GM12864 (cell line): Measurements from ENCODE around the gene FOXK2.

Source experiments
- DNase-seq: peaks from one replicate; pipeline ENCODE4 v3.0.0-alpha.2; 2011; ENCODE audit warnings: low read depth
- H3K4me3 ChIP-seq: 2 replicates; pipeline ENCODE4 v1.5.1; 2011; ENCODE audit warnings: mild to moderate bottlenecking, low read depth, low read length, control low read depth
- CTCF ChIP-seq: IDR thresholded peaks from 2 replicates; pipeline ENCODE4 v1.5.1; 2011; ENCODE audit warnings: low read depth, mild to moderate bottlenecking, moderate library complexity, low read length, control low read depth, inconsistent platforms; ENCODE audit errors: missing control alignments

The FOXK2 gene

GRCh38 chr17:82644148-82644547, 124.6 kb downstream of the FOXK2 start:
- no peak overlapping the region for H3K4me3 ChIP-seq
- no peak for DNase-seq
- no peak for TF ChIP-seq CTCF

DNA sequence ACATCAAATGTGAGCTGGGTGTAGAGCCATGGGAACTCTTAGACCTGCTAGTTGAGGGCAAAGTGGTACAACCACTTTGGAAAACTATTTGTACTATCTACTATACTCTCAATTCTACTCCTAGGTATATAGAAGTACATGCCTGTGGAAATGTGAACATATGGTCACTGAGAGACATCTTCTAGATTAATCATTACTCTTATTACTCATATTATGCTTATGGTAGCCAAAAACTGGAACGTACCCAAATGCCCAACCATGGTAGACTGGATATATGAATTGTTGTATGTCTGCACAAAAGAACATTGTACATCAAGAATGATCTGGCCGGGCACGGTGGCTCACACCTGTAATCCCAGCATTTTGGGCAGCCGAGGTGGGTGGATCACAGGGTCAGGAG, 126.0 kb downstream of the FOXK2 start:
- H3K4me3 ChIP-seq: no peak overlapping the region
- no peak for DNase-seq
- TF ChIP-seq CTCF: no peak

GRCh38 chr17:82647593-82648164, 128.1 kb downstream of the FOXK2 start:
- no peak for DNase-seq
- TF ChIP-seq CTCF: peak; percentile 30
- H3K4me3 ChIP-seq: peak overlapping the region; percentile 97

DNA sequence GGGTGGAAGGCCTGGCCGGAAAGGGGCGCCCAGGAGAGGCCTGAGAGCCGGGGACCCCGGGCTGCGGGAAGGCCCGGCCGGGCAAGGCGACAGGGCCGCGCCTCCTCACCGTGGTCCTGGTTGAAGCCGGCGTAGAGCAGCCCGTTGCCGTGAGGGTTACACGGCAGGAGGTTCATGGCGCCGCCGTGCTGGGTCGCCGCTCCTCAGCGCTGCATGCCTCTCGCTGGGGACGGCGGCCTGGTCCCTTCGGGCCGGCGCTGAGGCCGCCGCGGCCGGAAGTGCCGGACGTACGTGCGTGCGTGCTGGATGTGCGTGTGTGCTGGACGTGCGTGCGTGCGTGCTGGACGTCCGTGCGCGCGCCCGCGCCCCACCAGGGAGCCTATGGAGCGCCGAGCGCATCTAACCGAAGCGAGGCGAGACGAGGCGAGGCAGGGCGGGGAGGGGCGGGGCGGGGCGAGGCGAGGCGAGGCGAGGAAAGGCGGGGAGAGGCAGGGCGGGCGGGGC, 128.7 kb downstream of the FOXK2 start, which contains the start of gene WDR45B:
Gene WDR45B, minus strand, starts transcription at position 280 of the 504 bp plus-strand sequence. Its CDS starts 104 bp downstream, at position 176.
- TF ChIP-seq CTCF: no peak
- peak; percentile 84 for DNase-seq
- peak within 1 kb of the TSS; percentile 97 for H3K4me3 ChIP-seq

GRCh38 chr17:82648742-82649331, 129.3 kb downstream of the FOXK2 start:
- H3K4me3 ChIP-seq: peak overlapping the region; percentile 42
- no peak for TF ChIP-seq CTCF
- no peak for DNase-seq

- no peak overlapping the region for H3K4me3 ChIP-seq
- no peak for TF ChIP-seq CTCF
- DNase-seq: no peak
Observed at GRCh38 chr17:82649501-82650261, 130.1 kb downstream of the FOXK2 start.

- TF ChIP-seq CTCF: no peak
- no peak for DNase-seq
- H3K4me3 ChIP-seq: no peak overlapping the region
Observed at GRCh38 chr17:82650723-82651122, 131.2 kb downstream of the FOXK2 start.
